SU-DHL-6 (cell line): ENCODE data around the gene SLC25A48.
A peak's percentile ranks its signal among the peaks of the same experiment; 100 is the strongest.

ENCODE experiments used
- H2AFZ ChIP-seq: fragments of 200-600 bp; sonication (generic); 2 replicates; pipeline ENCODE4 v1.6.1; 2014; ENCODE audit warnings: low read depth, mild to moderate bottlenecking, moderate library complexity, mixed read lengths, antibody characterized with exemption, low read length; ENCODE audit not compliant: severe bottlenecking
- H3F3A ChIP-seq: fragments of 200-600 bp; shearing (Covaris generic); 2 replicates; pipeline ENCODE4 v1.6.0; 2016; ENCODE audit warnings: antibody characterized with exemption, mild to moderate bottlenecking; ENCODE audit not compliant: insufficient read depth
- H3K27ac ChIP-seq: fragments of 200-600 bp; sonication (generic); 2 replicates; pipeline ENCODE4 v1.5.1; 2016; ENCODE audit warnings: low read depth, mild to moderate bottlenecking, low read length, moderate library complexity, mixed read lengths
- H3K27me3 ChIP-seq: fragments of 200-600 bp; sonication (generic), shearing (Covaris generic); 2 replicates; pipeline ENCODE4 v1.6.0; 2014; ENCODE audit warnings: mild to moderate bottlenecking, low read length
- H3K36me3 ChIP-seq: fragments of 200-600 bp; sonication (generic); 2 replicates; pipeline ENCODE4 v1.6.1; 2014; ENCODE audit warnings: mild to moderate bottlenecking, low read length, mixed read lengths
- H3K4me2 ChIP-seq: fragments of 300-600, 200-600 bp; shearing (Covaris generic), sonication (generic); 2 replicates; pipeline ENCODE4 v1.6.0; 2014; ENCODE audit warnings: low read length, low read depth, mild to moderate bottlenecking; ENCODE audit not compliant: poor library complexity, severe bottlenecking
- H3K4me3 ChIP-seq: fragments of 200-600 bp; sonication (generic); 2 replicates; pipeline ENCODE4 v1.5.1; 2014; ENCODE audit warnings: antibody characterized with exemption, low read length, mild to moderate bottlenecking, mixed read lengths; ENCODE audit not compliant: insufficient read depth, poor library complexity, severe bottlenecking
- H3K79me2 ChIP-seq: fragments of 200-600 bp; sonication (generic); 2 replicates; pipeline ENCODE4 v1.6.1; 2014; ENCODE audit warnings: mild to moderate bottlenecking, low read length, moderate library complexity; ENCODE audit not compliant: insufficient read depth
- H3K9ac ChIP-seq: fragments of 200-600 bp; sonication (generic); 2 replicates; pipeline ENCODE4 v1.7.0; 2014; ENCODE audit warnings: mild to moderate bottlenecking, low read length
- H3K9me2 ChIP-seq: fragments of 200-600 bp; sonication (generic); replicated peaks from 2 replicates; pipeline ENCODE4 v1.6.1; 2014; ENCODE audit warnings: low read length; ENCODE audit not compliant: insufficient read depth
- H3K9me3 ChIP-seq: fragments of 200-600 bp; sonication (generic); 2 replicates; pipeline ENCODE4 v1.6.1; 2014; ENCODE audit warnings: low read length, mixed read lengths; ENCODE audit not compliant: insufficient read depth
- H4K20me1 ChIP-seq: fragments of 200-600 bp; sonication (generic); 2 replicates; pipeline ENCODE4 v1.6.1; 2014; ENCODE audit warnings: low read depth, mild to moderate bottlenecking, antibody characterized with exemption, low read length, moderate library complexity, mixed read lengths
- CTCF ChIP-seq: fragments of 200-600 bp; sonication (generic); IDR thresholded peaks from one replicate; pipeline ENCODE4 v1.5.1; 2017; ENCODE audit warnings: antibody characterized with exemption, mild to moderate bottlenecking, low read length, moderate library complexity; ENCODE audit not compliant: insufficient read depth, poor library complexity, severe bottlenecking
- EZH2phosphoT487 ChIP-seq: fragments of 200-600 bp; sonication (generic), shearing (Covaris generic); conservative IDR thresholded peaks from 2 replicates; pipeline ENCODE4 v1.6.1; 2018; ENCODE audit warnings: mild to moderate bottlenecking, antibody characterized with exemption, low read length, moderate library complexity, mixed read lengths

SLC25A48 gene

DNA sequence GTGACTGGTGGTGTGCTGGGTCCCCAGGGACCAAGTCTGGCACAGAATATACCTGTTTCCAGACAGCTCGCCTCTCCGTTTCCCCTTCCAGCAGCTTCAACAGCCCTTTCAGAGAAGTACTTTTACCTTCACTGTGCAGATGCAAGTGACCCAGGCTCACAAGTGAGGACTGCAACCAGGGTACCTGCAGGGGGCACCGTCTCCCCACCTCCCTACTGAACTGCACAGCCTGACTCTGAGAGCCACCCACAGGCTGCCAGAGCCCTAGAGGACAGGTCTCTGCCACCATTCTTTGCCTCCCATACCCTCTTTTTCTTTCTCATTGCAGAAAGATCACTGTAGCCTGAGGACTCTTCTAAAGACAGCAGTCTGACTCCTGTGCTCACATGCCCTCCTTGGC, 45.8 kb downstream of the SLC25A48 start:
- H3F3A ChIP-seq: no peaks in the 10 kb centered on the region
- H3K4me2 ChIP-seq: no peak overlapping the region
- no peaks in the 10 kb centered on the region for H3K9me3 ChIP-seq
- no peaks in the 10 kb centered on the region for H4K20me1 ChIP-seq
- H3K27me3 ChIP-seq: no peaks in the 10 kb centered on the region
- no peak overlapping the region for H3K9ac ChIP-seq
- H3K79me2 ChIP-seq: no peaks in the 10 kb centered on the region
- H3K9me2 ChIP-seq: no peaks in the 10 kb centered on the region
- H3K27ac ChIP-seq: no peak overlapping the region
- no peak overlapping the region for H2AFZ ChIP-seq
- H3K4me3 ChIP-seq: no peak overlapping the region
- peak; percentile 39 for TF ChIP-seq CTCF
- TF ChIP-seq EZH2phosphoT487: no peak
- no peaks in the 10 kb centered on the region for H3K36me3 ChIP-seq

- H3K36me3 ChIP-seq: no peaks in the 10 kb centered on the region
- H3K4me2 ChIP-seq: no peak overlapping the region
- no peak overlapping the region for H2AFZ ChIP-seq
- H3K4me3 ChIP-seq: no peak overlapping the region
- H3K9me3 ChIP-seq: no peaks in the 10 kb centered on the region
- no peak for TF ChIP-seq EZH2phosphoT487
- no peak for TF ChIP-seq CTCF
- no peak overlapping the region for H3K9ac ChIP-seq
- no peaks in the 10 kb centered on the region for H3F3A ChIP-seq
- no peaks in the 10 kb centered on the region for H3K27me3 ChIP-seq
- no peaks in the 10 kb centered on the region for H4K20me1 ChIP-seq
- no peaks in the 10 kb centered on the region for H3K79me2 ChIP-seq
- no peaks in the 10 kb centered on the region for H3K9me2 ChIP-seq
- H3K27ac ChIP-seq: no peak overlapping the region
Observed at GRCh38 chr5:135880801-135881200, 46.3 kb downstream of the SLC25A48 start.

DNA sequence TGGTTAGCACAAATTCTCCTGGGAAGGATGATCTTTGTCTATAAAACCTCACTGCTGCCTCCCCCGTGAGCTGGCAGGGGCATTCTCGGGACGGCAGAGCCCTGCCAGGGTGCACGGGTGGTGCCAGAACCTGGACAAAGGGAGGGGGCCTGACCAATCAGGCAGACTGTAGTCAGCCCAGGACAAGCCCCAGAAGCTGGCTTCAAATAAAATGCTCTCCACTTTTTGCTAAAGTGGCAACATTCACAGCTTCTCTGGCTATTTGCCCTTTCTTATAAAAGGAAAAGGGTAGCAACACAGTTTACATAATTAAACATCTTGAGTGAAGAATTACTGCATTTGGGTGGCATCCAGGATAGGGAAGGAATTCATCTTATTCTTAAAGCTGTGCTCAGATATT, 46.8 kb downstream of the SLC25A48 start:
- H4K20me1 ChIP-seq: no peaks in the 10 kb centered on the region

More for the DNA sequence above, 46.8 kb downstream of the SLC25A48 start:
- no peak overlapping the region for H2AFZ ChIP-seq
- no peak overlapping the region for H3K4me3 ChIP-seq
- H3K36me3 ChIP-seq: no peaks in the 10 kb centered on the region
- no peak overlapping the region for H3K9ac ChIP-seq
- no peaks in the 10 kb centered on the region for H3F3A ChIP-seq
- H3K79me2 ChIP-seq: no peaks in the 10 kb centered on the region
- no peaks in the 10 kb centered on the region for H3K9me2 ChIP-seq
- H3K4me2 ChIP-seq: no peak overlapping the region
- no peaks in the 10 kb centered on the region for H3K27me3 ChIP-seq
- H3K9me3 ChIP-seq: no peaks in the 10 kb centered on the region
- TF ChIP-seq EZH2phosphoT487 (no peak), CTCF (no peak)
- no peak overlapping the region for H3K27ac ChIP-seq
